T-helper 9 cell (primary cell): ENCODE data around the gene KARS1.

Experiments used
- DNase-seq: peaks from one replicate; pipeline ENCODE4 v3.0.0-alpha.2; 2020

The KARS1 gene

DNA sequence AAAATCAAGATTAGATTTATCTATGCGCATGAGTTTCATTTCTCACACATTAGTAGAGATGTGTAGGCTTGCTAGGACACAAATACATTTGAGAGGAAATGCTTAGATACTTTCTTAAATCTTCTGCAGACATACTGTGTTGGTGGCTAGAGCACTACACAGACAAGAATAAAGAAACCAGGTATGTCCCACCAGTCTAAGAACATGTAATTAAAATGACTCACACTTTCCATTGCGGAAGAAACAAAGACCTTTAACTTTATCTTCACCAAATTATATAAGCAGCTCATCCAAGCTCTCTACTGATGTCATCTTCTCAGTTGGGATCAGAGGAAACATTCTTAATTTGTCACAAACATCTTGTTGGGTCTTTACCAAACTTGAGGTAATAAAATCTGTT, 68.7 kb downstream of the KARS1 start:
- DNase-seq = no peak

DNA sequence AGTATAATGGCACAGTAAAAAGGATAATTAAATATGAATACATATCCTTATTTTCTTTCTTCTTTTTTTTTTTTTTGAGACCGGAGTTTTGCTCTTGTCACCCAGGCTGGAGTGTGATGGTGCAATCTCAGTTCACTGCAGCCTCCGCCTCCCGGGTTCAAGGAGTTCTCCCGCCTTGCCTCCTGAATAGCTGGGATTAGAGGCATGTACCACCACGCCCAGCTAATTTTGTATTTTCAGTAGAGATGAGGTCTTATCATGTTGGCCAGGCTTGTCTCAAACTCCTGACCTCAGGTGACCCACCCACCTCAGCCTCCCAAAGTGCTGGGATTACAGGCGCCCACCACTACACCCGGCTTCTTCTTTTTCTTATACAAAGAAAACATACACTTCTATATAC, 69.3 kb downstream of the KARS1 start:
- DNase-seq = no peak
